ENCODE measurements around the gene LRRC17. TPM values are rescaled to one million over a fixed set of nuclear protein-coding genes. Genes with fewer than 3 reads are reported as not detected.

The LRRC17 gene
- polyA plus RNA-seq, 3 donors, result 0.04 TPM; not detected in 2

DNA sequence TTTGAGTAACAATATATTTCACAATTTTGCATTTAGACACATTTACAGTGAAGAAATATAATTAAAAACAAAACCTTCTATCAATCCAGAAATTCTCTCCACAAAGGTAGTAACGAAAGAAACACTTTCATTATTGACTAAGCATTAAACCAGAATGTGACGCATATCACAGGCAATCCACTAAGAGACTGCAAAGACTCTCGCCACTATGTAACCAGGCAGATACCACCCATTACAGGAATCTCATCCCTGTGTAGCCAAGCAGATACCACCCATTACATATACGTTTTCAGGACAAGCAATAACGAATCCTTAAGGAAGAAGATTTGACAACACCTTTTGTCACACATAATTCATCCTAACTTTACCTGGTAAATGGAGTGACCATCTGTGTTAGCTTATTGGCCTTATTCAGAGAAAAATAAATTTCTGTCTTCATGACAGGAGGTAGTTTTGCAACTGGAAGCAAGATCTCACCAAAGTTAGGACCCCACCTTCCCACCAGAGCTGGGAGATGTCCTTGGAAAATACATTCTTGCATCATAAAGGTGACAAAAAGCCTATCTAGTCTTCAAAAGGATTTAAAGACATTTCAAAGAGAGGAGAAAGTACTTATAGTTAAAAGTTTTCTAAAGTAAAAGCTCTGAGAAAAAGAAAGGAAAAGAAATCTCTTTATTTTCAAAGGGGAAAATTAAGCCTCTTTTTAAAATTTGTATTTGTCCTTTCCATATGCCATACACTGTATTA, 30.8 kb downstream of the LRRC17 start:
- peaks cover 0 to 1% of the 10 kb centered on the region in 2 donors for H3K36me3 Mint-ChIP-seq
- TF ChIP-seq, protein P1, sequence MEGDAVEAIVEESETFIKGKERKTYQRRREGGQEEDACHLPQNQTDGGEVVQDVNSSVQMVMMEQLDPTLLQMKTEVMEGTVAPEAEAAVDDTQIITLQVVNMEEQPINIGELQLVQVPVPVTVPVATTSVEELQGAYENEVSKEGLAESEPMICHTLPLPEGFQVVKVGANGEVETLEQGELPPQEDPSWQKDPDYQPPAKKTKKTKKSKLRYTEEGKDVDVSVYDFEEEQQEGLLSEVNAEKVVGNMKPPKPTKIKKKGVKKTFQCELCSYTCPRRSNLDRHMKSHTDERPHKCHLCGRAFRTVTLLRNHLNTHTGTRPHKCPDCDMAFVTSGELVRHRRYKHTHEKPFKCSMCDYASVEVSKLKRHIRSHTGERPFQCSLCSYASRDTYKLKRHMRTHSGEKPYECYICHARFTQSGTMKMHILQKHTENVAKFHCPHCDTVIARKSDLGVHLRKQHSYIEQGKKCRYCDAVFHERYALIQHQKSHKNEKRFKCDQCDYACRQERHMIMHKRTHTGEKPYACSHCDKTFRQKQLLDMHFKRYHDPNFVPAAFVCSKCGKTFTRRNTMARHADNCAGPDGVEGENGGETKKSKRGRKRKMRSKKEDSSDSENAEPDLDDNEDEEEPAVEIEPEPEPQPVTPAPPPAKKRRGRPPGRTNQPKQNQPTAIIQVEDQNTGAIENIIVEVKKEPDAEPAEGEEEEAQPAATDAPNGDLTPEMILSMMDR (IDR thresholded peaks at IDR 0.05), result no peak
- H3K4me1 ChIP-seq (ENCODE audit: control insufficient read depth in 1 of 2, insufficient read depth in 2 of 2, low read length in 2 of 2), result no peaks in the 10 kb centered on the region
- H3K4me3 ChIP-seq (replicated peaks in 1 of 3; ENCODE audit: low read depth in 2 of 3, low read length in 3 of 3), result no peak overlapping the region
- H3K27ac Mint-ChIP-seq, result no peak overlapping the region
- no peaks in the 10 kb centered on the region for H4K20me1 ChIP-seq (ENCODE audit: insufficient read depth, low read length)
- H2AFZ ChIP-seq (ENCODE audit: insufficient read depth, low read depth, low read length, poor library complexity, severe bottlenecking), result no peak overlapping the region
- no peak overlapping the region for H3K27ac ChIP-seq (ENCODE audit: low read depth in 1 of 2, low read length in 2 of 2)
- H3K36me3 ChIP-seq (replicated peaks in 1 of 2; ENCODE audit: control insufficient read depth in 1 of 2, insufficient read depth in 2 of 2, low read length in 2 of 2), result no peaks in the 10 kb centered on the region
- no peak overlapping the region for H3K4me2 ChIP-seq (replicated peaks; ENCODE audit: extremely low read depth, low read length, poor library complexity, severe bottlenecking)
- intact Hi-C loops (cut with micrococcal nuclease), result no loop called here
- no peaks in the 10 kb centered on the region for H3K27me3 Mint-ChIP-seq (ENCODE audit: low read depth in 3 of 3)
- peaks cover 5% of the 10 kb centered on the region for H3K4me1 Mint-ChIP-seq
- no peak overlapping the region for H3K9ac ChIP-seq (ENCODE audit: insufficient read depth, low read length, poor library complexity, severe bottlenecking)
- WGBS (ENCODE audit: insufficient coverage), result 94% methylated on average over 2 of the region's 5 CpGs
- H3K79me2 ChIP-seq (ENCODE audit: insufficient read depth, low read length), result no peaks in the 10 kb centered on the region
- H3K27me3 ChIP-seq (ENCODE audit: control insufficient read depth in 2 of 2, insufficient read depth in 2 of 2, low read length in 2 of 2), result no peaks in the 10 kb centered on the region
- no peak for DNase-seq
- H3K9me3 Mint-ChIP-seq, result peaks cover 0 to 5% (median 0%) of the 10 kb centered on the region in 7 donors
- no peaks in the 10 kb centered on the region for H3K9me3 ChIP-seq (replicated peaks in 1 of 2; ENCODE audit: control insufficient read depth in 1 of 2, insufficient read depth in 1 of 2, low read length in 2 of 2)
- H3K4me3 Mint-ChIP-seq, result no peak overlapping the region

- Histone ChIP-seq H3K79me2 (ENCODE audit: insufficient read depth, low read length) (no peaks in the 10 kb centered on the region), H3K27me3 (ENCODE audit: control insufficient read depth in 2 of 2, insufficient read depth in 2 of 2, low read length in 2 of 2) (no peaks in the 10 kb centered on the region), H3K9ac (ENCODE audit: insufficient read depth, low read length, poor library complexity, severe bottlenecking) (no peak overlapping the region), H3K4me1 (ENCODE audit: control insufficient read depth in 1 of 2, insufficient read depth in 2 of 2, low read length in 2 of 2) (no peaks in the 10 kb centered on the region), H3K4me3 (replicated peaks in 1 of 3; ENCODE audit: low read depth in 2 of 3, low read length in 3 of 3) (no peak overlapping the region), H3K4me2 (replicated peaks; ENCODE audit: extremely low read depth, low read length, poor library complexity, severe bottlenecking) (no peak overlapping the region), H3K27ac (ENCODE audit: low read depth in 1 of 2, low read length in 2 of 2) (no peak overlapping the region), H4K20me1 (ENCODE audit: insufficient read depth, low read length) (no peaks in the 10 kb centered on the region), H2AFZ (ENCODE audit: insufficient read depth, low read depth, low read length, poor library complexity, severe bottlenecking) (no peak overlapping the region), H3K9me3 (replicated peaks in 1 of 2; ENCODE audit: control insufficient read depth in 1 of 2, insufficient read depth in 1 of 2, low read length in 2 of 2) (no peaks in the 10 kb centered on the region), H3K36me3 (replicated peaks in 1 of 2; ENCODE audit: control insufficient read depth in 1 of 2, insufficient read depth in 2 of 2, low read length in 2 of 2) (no peaks in the 10 kb centered on the region)
- Mint-ChIP-seq H3K9me3 (peaks cover 0 to 5% (median 0%) of the 10 kb centered on the region in 7 donors), H3K27me3 (ENCODE audit: low read depth in 3 of 3) (no peaks in the 10 kb centered on the region), H3K27ac (no peak overlapping the region), H3K36me3 (peaks cover 0 to 1% of the 10 kb centered on the region in 2 donors), H3K4me1 (peaks cover 5% of the 10 kb centered on the region), H3K4me3 (no peak overlapping the region)
- TF ChIP-seq, protein P1 (IDR thresholded peaks at IDR 0.05), result no peak
- DNase-seq, result no peak
- intact Hi-C loops (cut with micrococcal nuclease), result no loop called here
- 100% methylated on average over 2 of the region's 4 CpGs for whole genome bisulfite sequencing (ENCODE audit: insufficient coverage)
Observed at GRCh38 chr7:102944241-102944640, 31.4 kb downstream of the LRRC17 start.

Measured in CD14-positive monocyte (primary cell).